Ishikawa (cell line): ENCODE data around the gene LEKR1.

Source experiments
- CEBPB ChIP-seq: IDR thresholded peaks from 2 replicates; pipeline ENCODE4 v1.6.1; 2012
- EGR1 ChIP-seq: IDR thresholded peaks from 2 replicates; pipeline ENCODE4 v1.6.1; 2012
- EP300 ChIP-seq: IDR thresholded peaks from 2 replicates; pipeline ENCODE4 v1.6.1; 2012; ENCODE audit warnings: borderline replicate concordance
- FOXM1 ChIP-seq: IDR thresholded peaks from 2 replicates; pipeline ENCODE4 v1.6.1; 2012; ENCODE audit warnings: low read depth, borderline replicate concordance
- NFIC ChIP-seq: IDR thresholded peaks from 2 replicates; pipeline ENCODE4 v1.6.1; 2012
- REST ChIP-seq: IDR thresholded peaks from 2 replicates; pipeline ENCODE4 v1.6.1; 2012; ENCODE audit warnings: low read depth, mild to moderate bottlenecking
- TCF12 ChIP-seq: IDR thresholded peaks from 2 replicates; pipeline ENCODE4 v1.6.1; 2012; ENCODE audit warnings: low read depth
- YY1 ChIP-seq: IDR thresholded peaks from 2 replicates; pipeline ENCODE4 v1.6.1; 2012; ENCODE audit warnings: low read depth
- ZBTB7A ChIP-seq: IDR thresholded peaks from 2 replicates; pipeline ENCODE4 v1.6.1; 2012; ENCODE audit warnings: low read depth

- TF ChIP-seq ZBTB7A, result no peak
- TF ChIP-seq YY1, result no peak
- TF ChIP-seq TCF12, result no peak
- TF ChIP-seq EP300, result no peak
- no peak for TF ChIP-seq FOXM1
- TF ChIP-seq NFIC, result no peak
- no peak for TF ChIP-seq REST
- TF ChIP-seq EGR1, result no peak
- no peak for TF ChIP-seq CEBPB
These were observed 217.6 kb downstream of the LEKR1 start for GRCh38 chr3:157043771-157044170.
